GM13977 (cell line): ENCODE results near the gene DSN1.

Source experiments
- DNase-seq: peaks from one replicate; pipeline ENCODE4 v3.0.0; 2012; ENCODE audit warnings: low spot score
- CTCF ChIP-seq: IDR thresholded peaks from 2 replicates; pipeline ENCODE4 v1.5.1; 2012; ENCODE audit warnings: mild to moderate bottlenecking, control low read depth; ENCODE audit not compliant: insufficient read depth; ENCODE audit errors: extremely low read depth, missing control alignments
- in situ Hi-C: fragments of 300-500 bp; cut with MboI; formaldehyde crosslinking; loops from one replicate; pipeline ENCODE4 v1.12.0; 2022; ENCODE audit warnings: low sequenced_read_pairs, low pct_unique_long_range_greater_than_20kb, mixed read lengths, inconsistent platforms; ENCODE audit not compliant: unreplicated experiment

The DSN1 gene

GRCh38 chr20:36768768-36769430 lies 4.7 kb downstream of the DSN1 start:
- no peak for DNase-seq
- in situ Hi-C loops = no loop called here
- no peak for TF ChIP-seq CTCF

GRCh38 chr20:36761125-36761524 lies 12.4 kb downstream of the DSN1 start:
- in situ Hi-C loops = no loop called here
- no peak for DNase-seq

GRCh38 chr20:36760647-36761046 lies 12.9 kb downstream of the DSN1 start:
- DNase-seq = no peak
- TF ChIP-seq CTCF = no peak
- in situ Hi-C loops = no loop called here

More at GRCh38 chr20:36761125-36761524, 12.4 kb downstream of the DSN1 start:
- TF ChIP-seq CTCF = no peak

- in situ Hi-C loops = no loop called here
- no peak for DNase-seq
- no peak for TF ChIP-seq CTCF
Observed at GRCh38 chr20:36758276-36758675, 15.3 kb downstream of the DSN1 start.

- TF ChIP-seq CTCF = no peak
- in situ Hi-C loops = no loop called here
- DNase-seq = no peak
Observed at GRCh38 chr20:36756496-36756895, 17.1 kb downstream of the DSN1 start.

- in situ Hi-C loops = no loop called here
- TF ChIP-seq CTCF = peak; percentile 66
- DNase-seq = peak; percentile 58
Observed at GRCh38 chr20:36754656-36755222, 18.8 kb downstream of the DSN1 start.
